Stimulated activated CD8-positive, alpha-beta memory T cell treated with anti-CD3 and anti-CD28 coated beads, Interleukin-7, amount 100 ng/mL, for 48 hours (primary cell): ENCODE measurements around the gene ZBP1.
"Not testable (repeated sequence)": the region's sequence is repeated elsewhere in the genome, so short reads cannot be mapped to it uniquely, and the experiment has no call there.

Experiments used
- DNase-seq, 2 donors: peaks; one replicate each; pipeline ENCODE4 v3.0.0-alpha.2; 2020; ENCODE audit warnings: low read depth in 1 of 2; ENCODE audit errors: extremely low read depth in 1 of 2

The ZBP1 gene

DNA sequence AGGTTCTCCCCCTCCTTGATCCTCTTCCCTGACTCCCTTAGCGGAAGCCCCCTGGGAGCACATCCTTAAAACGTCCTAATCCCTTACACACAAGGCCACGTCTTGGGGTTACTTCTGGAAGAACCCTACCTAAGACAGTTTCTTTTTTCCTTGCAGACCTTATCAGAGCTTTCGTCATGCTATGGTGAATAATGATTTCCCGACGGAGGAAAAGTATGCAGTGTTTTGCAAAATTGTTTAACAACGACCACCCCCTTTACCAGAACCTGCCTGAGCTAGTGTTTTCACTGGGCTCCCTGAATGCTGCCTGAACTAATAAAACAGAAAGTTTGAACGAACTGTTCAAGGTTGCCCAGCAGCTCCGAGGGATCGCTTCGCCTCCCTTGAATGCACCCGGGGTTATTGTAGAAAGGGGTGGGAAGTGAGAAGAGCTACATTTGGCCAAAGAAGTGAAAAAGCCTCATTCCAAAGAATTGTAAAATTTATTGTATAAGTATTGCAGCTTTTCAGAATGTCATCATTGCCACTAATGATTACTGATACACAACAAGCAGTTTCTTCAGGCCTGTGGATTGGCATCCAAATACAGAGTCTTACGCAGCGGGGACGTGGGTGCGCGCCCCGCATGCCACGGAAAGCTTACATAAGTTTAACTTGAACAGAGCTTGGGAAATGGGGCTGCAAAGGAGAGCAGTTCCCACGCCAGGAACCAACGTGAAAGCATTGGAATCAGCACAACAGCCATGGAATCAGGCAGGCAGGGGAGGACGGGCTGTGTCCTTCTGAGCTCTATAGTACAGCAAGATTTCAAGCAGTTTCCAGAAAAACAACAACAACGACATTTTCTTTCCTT is 27.9 kb upstream of the ZBP1 start:
- no peak for DNase-seq

DNA sequence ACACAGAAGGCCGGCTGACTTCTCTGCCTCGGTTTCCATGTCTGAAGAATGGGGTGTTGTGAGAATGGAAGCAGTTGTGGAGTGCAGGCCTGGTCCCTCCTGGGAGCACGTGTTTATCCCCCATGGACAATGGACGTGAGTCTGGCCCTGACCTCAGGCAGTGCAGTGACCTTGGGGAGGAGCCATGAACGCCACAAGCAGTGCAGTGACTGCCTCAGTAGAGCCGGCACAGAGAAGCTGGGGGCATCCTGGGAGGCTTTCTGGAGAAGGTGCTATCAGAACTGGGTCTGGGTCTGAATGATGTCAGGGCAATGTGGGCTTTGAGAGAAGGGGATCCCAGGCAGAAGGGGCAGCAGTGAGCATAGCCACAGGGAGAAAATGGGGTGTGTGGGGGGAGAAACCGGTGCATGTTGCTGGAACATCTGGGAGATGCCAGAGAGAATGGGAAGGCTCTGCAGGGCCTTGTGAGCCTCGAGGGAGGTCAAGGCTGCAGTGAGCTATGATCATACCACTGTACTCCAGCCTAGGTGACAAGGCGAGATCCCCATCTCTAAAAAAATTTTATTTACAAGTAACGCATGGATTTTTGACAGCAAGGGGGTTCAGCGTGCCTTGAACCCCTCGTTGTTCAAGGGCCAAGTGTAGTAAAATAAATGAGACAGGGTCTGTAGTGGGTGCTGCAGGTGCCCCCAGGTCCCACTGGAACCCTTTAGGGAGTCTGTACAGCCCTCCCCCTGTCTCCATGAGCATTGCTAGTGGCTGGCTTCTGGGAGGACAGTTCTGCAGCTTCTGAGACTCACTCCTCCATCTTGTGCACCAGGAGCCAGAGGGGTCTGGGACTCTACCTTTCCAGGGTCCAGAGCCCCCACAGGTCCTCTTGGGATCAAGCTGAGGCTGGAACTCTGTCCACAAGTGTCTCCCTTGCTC is 27.0 kb upstream of the ZBP1 start:
- DNase-seq: no peak

DNA sequence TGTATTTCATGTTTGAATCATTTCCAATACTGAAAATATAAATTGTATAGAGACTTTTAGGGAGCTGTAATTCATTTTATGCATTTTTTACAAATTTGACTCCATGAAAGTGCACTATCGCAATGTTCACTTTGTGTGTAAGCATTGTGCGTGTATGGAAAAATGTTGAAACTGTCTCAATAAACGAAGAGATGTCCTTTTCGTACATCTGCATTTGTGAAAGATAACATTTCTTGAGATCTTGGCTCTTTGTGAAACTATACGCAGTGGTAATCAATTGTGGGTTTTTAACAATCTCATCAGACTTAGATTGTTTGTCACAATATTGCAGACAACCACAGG is 18.6 kb upstream of the ZBP1 start:
- DNase-seq: no peak

DNA sequence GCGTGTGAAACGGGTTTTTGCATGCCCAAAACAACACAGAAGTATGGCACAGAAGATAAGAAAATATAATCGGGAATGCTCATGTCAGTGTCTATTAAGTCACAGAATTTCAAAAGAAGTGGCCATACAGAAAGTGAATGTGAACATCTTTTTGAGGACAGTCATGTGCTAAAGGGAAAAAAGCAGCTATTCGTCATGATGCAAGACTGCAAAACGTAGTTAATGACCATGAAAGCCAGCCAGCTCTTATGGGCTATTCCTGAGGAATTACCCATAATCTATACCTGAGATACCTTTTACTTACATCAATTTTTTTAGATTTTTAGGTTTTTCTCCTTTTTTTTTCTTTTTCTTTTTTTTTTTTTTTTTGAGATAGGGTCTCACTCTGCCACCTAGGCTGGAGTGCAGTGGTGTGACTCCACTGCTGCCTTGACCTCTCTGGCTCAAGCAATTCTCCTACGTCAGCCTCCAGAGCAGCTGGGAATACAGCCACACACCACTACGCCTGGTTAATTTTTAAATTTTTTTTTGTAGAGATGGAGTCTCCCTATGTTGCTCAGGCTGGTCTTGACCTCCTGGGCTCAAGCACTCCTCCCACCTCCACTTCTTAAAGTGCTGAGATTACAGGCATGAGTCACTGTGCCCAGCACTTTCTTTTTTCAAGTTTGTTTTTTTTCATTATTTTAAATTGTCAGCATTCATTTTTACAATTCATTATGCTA is 18.1 kb upstream of the ZBP1 start:
- no peak for DNase-seq

DNA sequence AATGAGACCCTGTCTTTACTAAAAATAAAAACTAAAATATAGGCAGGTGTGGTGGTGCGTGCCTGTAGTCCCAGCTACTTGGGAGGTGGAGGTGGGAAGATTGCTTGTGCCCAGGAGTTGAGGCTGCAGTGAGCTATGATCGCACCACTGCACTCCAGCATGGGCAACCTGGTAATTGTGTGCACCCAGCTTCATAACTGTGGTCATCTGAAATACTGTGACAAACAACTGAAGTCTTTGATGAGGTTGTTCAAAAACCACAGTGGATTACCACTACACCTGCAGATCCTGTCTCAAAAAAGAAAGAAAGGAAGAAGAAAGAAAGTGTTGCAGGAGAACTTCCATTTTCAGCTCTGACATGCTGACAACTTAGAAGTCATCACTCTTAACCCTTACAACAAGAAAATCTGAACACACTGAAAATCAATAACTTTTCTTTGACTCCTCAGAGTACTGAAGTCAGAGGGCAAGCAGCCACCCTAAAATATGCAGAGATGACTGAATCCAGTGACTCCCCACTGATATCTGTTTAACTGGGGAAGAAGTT is 13.8 kb upstream of the ZBP1 start:
- no peak for DNase-seq

DNA sequence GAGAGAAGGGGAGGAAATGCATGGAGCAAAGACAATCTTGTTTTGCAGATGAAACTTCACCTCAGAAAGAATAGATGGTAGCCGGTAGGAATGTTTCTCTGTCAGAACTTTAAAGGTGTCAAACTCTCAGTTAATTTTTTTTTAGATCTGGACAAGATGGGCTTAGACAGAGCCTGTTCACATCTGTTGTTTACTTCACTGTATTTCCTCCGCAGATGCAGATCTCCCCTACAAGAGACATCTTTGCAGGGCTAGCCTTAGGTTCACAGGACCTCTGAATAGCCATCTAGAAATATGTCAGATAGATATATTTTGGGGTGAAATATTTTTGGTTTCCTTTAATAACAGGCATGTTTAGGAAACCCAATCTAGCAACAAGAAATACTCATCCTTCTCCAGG is 12.1 kb upstream of the ZBP1 start:
- DNase-seq: no peak

DNA sequence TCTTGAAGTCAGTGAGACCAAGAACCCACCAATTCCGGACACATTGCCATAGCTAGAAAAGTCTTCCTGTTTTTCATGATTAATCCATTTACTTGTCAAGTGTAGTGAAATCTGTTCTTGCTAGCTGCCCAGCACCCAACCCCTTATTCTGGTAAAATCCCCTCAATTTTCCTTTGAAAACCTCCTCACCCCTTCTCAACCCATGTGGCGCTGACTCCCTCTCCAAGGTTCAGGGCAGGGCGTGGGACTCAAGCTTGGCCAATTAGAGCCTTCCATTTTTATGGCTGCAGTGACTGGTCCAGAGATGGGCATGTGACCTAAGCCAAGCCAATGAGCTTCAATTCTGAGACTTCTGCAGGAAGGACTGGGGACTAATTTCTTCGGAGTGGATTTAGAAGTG is 9.8 kb upstream of the ZBP1 start:
- DNase-seq: no peak

DNA sequence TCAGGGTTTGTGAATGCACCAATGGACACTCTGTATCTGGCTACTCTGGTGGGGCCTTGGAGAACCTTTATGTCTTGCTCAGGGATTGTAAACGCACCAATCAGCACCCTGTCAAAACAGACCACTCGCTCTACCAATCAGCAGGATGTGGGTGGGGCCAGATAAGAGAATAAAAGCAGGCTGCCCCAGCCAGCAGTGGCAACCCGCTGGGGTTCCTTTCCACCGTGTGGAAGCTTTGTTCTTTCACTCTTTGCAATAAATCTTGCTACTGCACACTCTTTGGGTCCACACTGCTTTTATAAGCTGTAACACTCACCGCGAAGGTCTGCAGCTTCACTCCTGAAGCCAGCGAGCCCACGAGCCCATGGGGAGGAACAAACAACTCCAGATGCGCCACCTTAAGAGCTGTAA is 9.3 kb upstream of the ZBP1 start:
- DNase-seq: not testable (repeated sequence)

DNA sequence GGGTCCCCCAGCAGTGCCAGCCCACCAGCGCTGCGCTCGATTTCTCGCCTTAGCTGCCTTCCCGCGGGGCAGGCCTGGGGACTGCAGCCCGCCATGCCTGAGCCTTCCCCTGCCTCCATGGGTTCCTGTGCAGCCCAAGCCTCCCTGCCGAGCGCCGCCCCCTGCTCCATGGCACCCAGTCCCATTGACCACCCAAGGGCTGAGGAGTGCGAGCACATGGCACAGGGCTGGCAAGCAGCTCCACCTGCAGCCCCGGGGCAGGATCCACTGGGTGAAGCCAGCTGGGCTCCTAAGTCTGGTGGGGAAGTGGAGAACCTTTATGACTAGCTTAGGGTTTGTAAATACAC is 8.7 kb upstream of the ZBP1 start:
- not testable (repeated sequence) for DNase-seq

DNA sequence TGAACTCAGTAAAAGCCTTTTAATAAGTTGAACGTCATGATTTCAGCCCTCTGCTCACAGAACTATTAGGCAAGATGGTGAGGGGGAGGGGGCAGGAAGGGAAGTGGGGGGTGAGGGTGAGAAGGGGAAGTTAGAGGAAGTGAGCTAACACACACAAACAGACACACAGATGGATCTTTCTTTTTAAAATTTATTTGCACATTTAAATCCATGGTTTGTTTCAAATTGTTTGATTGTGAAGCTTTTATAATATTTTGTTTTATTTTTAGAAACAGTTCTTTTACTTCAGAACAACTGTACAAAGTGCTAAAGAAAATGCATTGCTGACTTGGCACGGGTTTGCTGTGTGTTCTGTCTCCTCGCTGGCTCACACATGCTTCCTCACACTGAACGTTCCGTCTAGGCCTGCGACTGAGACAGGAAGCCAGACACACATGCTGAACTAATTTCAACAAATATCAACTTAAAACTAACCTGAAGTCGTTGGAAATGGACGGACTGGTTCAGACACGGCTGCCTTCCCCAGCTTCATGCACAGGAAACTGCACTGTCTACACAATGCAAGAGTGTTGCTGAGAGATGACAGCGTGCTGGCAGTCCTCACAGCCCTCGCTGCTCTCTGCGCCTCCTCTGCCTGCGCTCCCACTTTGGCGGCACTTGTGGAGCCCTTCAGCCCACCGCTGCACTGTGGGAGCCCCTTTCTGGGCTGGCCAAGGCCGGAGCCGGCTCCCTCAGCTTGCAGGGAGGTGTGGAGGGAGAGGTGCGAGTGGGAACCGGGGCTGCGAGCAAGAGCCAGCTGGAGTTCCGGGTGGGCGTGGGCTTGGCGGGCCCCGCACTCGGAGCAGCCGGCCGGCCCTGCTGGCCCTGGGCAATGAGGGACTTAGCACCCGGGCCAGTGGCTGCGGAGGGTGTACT is 8.1 kb upstream of the ZBP1 start:
- peak in 1 of 2 donors; percentile 30 for DNase-seq

DNA sequence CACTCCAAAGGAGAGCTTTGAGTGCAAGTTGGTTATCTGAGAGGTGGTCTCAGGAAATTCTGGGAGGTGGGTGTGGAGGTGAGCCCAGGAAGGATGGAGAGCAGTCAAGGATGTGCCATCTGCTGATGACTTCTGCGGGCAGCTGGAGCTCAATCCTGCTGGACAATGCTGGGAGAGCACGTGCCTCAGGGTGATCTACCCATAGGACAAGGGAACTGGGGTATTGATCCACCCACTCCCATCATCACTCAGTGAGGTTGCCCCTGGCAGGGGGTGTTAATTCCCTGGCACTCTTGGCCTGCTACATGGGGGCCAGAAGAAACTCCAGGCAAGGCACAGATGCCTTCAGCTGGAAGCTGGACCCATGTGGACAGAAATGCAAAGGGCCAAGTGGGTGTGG is 7.1 kb upstream of the ZBP1 start:
- no peak for DNase-seq

DNA sequence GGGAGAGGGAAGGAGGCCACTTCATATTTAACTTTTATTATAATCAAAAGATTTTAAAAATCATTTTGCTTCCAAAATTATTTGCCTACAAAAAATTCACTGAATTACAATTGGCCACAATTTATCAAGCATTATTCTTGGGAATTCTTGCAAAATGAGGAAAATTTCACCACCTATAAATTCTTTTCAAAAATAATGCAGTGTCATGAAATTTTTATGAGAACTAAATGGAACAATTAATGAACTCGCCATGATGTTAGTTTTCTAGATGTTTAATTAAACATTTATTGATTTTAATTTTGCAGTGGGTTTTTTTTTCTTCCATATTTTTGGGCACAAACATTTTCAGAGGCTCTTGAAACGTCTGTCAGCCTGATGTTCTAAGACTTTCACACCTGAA is 5.8 kb upstream of the ZBP1 start:
- DNase-seq: no peak

DNA sequence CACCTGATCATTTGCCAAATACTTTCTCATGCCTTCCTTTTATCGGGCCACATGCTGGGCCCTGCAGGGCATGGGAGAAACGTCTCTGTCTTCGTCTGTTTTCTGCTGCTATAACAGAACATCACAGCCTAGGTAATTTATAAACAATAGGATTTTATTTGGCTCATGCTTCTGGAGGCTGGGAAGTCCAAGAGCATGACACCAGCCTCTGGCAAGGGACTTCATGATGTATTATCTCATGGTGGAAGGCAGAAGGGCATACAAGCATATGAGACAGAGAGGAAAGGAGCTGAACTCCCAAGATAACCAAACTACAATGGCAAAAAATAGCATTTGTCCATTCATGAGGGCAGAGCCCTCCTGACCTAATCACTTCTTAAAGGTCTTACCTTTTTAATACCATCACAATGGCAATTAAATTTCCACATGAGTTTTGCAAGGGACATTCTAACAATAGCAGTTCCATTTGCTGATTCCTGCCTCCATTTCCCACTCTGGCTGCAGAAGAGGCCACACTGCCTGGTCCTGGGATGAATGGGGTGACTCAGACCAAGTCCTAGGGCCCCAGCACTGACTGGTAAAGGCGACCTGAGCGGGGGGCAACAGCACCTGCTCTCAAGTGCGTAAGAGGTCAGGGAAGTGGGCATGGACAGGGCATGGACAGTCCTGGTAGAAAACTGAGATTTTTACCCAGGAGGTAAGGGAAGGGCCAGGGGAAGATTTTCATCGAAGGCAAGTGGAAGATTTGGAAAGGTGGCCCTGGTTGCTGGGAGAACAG is 5.1 kb upstream of the ZBP1 start:
- no peak for DNase-seq

DNA sequence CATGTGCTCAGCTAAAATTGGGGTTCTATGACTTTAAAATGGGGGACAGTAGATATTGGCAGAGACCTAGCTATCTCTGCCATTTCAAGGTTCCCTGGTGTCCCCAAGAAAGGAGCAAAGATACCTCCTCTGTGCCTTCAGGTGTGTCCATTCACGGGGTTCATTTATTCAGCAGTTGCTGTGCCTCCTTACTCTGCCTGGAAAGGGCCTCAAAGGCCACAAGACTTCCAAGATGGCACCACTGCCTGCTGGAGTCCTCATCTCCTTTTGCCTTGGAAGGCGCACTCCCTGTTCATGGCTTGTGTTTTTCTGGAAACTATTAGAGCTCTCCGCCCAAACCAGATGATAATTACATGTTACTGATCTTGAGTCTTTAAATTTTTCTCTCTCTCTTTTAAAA is 3.9 kb upstream of the ZBP1 start:
- DNase-seq: no peak

DNA sequence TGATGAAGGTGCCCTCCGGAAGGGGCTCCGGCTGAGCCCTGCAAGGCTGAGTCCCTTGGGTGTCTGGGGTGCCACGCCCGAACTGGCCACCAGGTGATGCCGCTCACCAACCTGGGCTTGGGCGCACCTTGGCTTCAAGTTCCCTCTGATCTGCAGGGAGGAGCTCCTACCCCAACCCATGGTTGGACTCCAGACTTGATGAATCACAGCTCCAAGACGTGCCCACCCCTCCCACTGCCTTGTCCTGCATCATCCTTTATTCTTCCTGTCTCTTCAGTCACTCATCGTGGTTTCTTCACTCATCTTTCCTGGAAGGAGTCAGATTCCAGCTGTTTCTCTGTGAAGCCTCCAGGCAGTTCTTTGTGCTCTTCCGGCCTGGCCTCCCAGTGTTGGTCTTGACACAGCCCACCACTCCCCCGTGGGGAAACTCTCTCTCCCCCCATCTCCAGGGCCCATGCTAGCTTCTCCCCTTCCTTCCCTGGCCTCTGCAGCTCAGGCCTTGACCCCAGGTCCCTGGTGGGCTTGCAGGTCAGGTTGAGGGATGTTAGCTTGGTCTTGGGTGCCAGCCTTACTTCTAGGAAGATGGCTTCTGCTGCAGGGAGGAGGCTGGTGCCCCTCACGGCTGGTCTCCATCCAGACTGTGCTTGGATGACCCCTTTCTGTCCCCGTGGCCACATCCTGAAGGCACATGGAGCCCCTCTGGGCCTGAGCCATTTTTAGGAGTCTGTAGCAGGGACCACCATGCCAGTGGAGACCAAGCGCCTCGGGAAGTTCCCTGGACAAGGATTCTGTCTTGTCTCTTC is 2.6 kb upstream of the ZBP1 start:
- DNase-seq: peak; percentile 32 to 47

DNA sequence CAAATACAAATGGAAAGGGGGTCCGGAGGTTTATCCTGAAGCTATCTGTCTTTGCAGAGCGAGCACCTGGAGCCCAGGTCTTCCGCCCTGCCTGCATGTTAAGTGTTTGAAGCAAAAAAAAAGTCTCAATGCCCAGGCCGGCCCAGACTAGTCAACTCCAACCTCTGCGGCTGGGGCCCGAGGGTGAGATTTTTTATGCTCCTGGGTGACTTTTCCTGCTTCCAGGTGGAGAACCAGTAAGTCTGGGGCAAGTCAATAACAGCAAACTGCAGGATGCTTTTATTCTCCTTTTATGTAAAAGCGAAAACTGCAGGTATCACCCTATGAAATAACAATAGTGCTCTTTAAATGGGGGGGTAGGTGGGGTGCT is 2.0 kb upstream of the ZBP1 start:
- no peak for DNase-seq

DNA sequence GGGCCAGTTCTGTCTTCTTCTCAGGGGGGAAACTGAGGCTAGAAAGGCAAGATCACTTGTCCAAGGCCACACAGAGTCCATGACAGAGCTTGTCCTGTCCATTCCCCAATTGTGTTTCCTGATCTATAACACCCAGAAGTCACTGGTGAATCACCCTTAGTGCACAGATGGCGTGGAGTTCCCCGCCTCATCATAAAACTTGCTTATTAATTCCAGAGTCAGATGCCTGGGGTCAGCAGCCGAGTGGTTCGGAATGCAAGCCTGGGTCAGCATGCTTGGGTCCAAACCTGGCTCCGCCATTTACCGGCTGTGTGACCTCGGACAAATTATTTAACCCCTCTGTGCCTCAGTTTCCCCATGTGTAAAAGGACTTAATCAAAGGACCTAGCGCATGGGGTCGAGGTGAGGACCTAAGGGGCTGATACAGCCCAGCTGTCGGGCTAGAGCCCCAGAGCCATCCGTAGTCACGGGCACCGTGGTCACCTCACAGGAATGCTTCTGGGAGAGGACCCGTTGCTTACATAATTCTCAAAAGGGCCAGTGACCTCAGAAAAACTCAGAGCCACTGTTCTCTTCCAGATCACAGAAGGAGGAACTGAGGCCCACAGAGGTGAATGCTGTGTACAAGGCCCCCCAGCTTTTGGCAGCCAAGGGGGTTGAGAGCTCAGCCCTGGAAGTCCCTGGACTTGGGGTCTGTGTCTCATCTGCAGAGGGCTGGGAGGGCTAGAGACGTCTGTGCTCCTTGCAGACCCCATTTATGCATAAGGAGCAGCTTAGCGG is 1.4 kb upstream of the ZBP1 start:
- no peak for DNase-seq

DNA sequence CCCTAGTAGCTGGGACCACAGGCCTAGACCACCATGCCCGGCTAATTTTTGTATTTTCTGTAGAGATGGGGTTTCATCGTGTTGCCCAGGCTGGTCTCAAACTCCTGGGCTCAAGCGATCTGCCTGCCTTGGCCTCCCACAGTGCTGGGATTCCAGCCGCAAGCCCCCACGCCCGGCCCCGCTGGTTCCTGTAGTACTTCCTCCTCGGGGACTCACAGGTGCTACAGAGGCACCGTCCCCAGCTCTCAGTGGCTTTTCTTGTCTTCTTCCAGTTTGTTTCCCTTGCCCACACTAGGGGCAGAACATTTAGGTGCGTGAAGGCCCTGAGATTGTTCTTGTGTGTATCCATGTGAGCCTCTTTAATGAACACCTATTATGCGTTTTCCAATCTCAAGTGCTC is 773 bp upstream of the ZBP1 start:
- no peak for DNase-seq
